ENCODE results near the gene TRH.

DNA sequence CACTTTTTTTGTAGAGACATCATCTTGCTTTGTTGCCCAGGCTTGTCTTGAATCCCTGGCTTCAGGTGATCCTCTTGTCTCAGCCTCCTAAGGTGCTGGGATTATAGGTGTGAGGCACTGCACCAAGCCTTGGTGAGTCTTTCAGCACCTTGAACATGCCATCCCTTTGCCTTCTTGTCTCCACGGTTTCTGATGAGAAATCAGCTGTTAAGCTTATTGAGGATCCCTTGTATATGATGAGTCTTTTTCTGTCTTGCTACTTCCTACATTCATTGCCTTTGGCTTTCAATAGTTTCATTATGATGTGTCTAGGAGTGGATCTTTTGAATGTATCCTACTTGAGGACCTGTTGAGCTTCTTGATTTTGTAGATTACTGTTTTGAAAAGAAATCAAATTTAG, 45.1 kb upstream of the TRH start:
- TF ChIP-seq, protein P1, sequence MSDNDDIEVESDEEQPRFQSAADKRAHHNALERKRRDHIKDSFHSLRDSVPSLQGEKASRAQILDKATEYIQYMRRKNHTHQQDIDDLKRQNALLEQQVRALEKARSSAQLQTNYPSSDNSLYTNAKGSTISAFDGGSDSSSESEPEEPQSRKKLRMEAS (IDR thresholded peaks at IDR 0.05): no peak
- TF ChIP-seq, protein P2, sequence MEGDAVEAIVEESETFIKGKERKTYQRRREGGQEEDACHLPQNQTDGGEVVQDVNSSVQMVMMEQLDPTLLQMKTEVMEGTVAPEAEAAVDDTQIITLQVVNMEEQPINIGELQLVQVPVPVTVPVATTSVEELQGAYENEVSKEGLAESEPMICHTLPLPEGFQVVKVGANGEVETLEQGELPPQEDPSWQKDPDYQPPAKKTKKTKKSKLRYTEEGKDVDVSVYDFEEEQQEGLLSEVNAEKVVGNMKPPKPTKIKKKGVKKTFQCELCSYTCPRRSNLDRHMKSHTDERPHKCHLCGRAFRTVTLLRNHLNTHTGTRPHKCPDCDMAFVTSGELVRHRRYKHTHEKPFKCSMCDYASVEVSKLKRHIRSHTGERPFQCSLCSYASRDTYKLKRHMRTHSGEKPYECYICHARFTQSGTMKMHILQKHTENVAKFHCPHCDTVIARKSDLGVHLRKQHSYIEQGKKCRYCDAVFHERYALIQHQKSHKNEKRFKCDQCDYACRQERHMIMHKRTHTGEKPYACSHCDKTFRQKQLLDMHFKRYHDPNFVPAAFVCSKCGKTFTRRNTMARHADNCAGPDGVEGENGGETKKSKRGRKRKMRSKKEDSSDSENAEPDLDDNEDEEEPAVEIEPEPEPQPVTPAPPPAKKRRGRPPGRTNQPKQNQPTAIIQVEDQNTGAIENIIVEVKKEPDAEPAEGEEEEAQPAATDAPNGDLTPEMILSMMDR (IDR thresholded peaks at IDR 0.05; ENCODE audit: control extremely low read depth in 1 of 3, insufficient read depth in 1 of 3, low read depth in 1 of 3, low read length in 3 of 3): no peak
- TF ChIP-seq POLR2A (IDR thresholded peaks at IDR 0.05; ENCODE audit: control extremely low read depth in 1 of 2, low read depth in 2 of 2, low read length in 2 of 2) (no peak), CHD1 (IDR thresholded peaks at IDR 0.05; ENCODE audit: low read depth, low read length) (no peak), ATF3 (IDR thresholded peaks at IDR 0.05; ENCODE audit: insufficient read depth, low read depth, low read length) (no peak), POLR2AphosphoS5 (IDR thresholded peaks at IDR 0.05; ENCODE audit: low read depth, low read length) (no peak), TEAD4 (IDR thresholded peaks at IDR 0.05; ENCODE audit: low read depth, low read length) (no peak), EP300 (IDR thresholded peaks at IDR 0.05; ENCODE audit: borderline replicate concordance in 1 of 2, low read depth in 2 of 2, low read length in 2 of 2) (no peak), KDM1A (IDR thresholded peaks at IDR 0.05; ENCODE audit: borderline replicate concordance, low read length) (no peak), SIRT6 (IDR thresholded peaks at IDR 0.05; ENCODE audit: low read length) (no peak), CHD2 (IDR thresholded peaks at IDR 0.05; ENCODE audit: low read length) (no peak)

Data from H1 (cell line).